ENCODE measurements around the gene GREB1.

GREB1 gene

DNA sequence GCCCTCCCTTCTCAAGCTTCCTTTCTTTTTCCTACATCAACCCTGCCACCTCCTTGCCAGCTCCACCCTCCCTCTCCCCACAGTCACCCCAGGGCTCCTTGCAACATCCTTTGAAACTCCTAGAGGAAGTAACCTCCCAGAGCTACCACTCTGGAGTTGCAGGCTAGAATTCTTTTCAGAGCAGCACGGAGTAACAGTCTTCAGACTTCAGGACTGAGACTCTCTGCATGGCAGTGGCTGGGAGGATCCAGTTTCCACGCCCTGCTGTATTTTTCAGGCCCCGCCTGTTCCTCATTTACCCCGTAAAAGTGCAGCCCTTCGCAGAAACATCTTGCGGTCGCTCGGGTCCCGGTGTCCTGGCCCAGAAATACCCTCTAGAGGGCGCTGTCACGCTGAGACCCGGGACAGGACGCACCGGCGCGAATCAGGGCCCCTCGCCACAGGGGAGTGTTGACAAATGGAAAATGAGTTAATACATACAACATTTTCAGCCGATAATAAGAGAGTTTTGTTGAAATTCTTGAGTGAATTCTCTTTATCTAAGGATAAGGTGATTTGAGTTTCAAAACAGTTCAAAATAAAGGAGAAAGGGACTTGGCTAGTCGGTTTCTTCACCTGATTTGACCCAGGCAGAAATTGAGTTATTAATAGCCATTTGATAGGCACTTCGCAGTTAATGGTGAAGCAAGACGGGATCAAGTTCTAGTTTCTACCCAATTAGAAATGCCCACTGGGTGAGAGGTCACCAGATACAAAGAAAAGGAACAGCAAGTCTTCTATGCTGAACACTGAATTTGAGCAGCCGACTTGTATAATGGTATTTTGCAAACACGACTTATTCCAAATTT lies 154.6 kb downstream of the GREB1 start:
- Mint-ChIP-seq H3K4me1 (ENCODE audit: low read depth) (peaks cover 16% of the 10 kb centered on the region), H3K9me3 (no peaks in the 10 kb centered on the region), H3K27ac (peak overlapping the region; percentile 0), H3K27me3 (ENCODE audit: low read depth) (peaks cover 35% of the 10 kb centered on the region), H3K36me3 (ENCODE audit: low read depth) (no peaks in the 10 kb centered on the region), H3K4me3 (peak overlapping the region; percentile 57)

DNA sequence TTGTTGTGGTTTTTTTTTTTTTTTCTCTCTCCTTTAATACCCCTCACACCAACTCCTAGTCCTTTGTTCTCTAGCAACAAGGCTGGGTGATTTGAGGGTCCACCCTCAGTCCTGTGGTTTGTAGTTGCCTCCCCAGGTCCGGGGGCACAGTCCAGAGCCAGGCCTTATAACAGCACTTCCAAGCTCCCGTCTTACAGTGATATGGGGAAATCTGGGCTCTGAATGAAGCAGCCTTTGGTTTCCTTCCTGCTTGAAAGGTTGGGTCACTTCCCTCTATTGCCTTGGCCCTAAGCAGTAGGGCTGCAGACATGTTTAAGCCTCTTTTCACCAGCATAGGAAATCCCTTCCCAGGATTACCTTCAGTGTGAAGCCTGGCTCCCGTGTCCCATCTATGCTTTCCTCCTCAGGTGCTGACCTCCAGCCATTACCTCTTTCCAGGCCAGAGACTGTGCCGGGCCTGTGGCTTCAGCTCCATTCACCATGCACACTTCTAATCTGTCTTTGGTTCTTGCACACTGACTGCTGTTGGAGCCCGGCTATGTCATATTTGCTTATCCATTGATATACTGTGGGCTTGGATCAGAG lies 157.3 kb downstream of the GREB1 start:
- Mint-ChIP-seq H3K4me3 (no peak overlapping the region), H3K36me3 (ENCODE audit: low read depth) (no peaks in the 10 kb centered on the region), H3K27me3 (ENCODE audit: low read depth) (peaks cover 16% of the 10 kb centered on the region), H3K9me3 (no peaks in the 10 kb centered on the region), H3K4me1 (ENCODE audit: low read depth) (peaks cover 16% of the 10 kb centered on the region), H3K27ac (no peak overlapping the region)
